Thyroid gland (tissue), 4 donors: Measurements from ENCODE around the gene MPDU1.

Experiments used
- POLR2A ChIP-seq, 2 donors: fragments of 450-650 bp; IDR thresholded peaks; one replicate each; pipeline ENCODE4 v1.6.1; 2017; ENCODE audit warnings: antibody characterized with exemption in 2 of 2, mild to moderate bottlenecking in 2 of 2, moderate library complexity in 1 of 2
- TF ChIP-seq, protein P1 (sequence below), 6 experiments: fragments of 200-600 bp in 3 of 6; fragments of 450-650 bp in 3 of 6; sonication (generic) in 3 of 6; IDR thresholded peaks; one replicate each; pipeline ENCODE4 v1.5.1; 2016 to 2019; ENCODE audit warnings: antibody characterized with exemption in 6 of 6, mild to moderate bottlenecking in 2 of 6, inconsistent platforms in 1 of 6, moderate library complexity in 1 of 6

DNA sequence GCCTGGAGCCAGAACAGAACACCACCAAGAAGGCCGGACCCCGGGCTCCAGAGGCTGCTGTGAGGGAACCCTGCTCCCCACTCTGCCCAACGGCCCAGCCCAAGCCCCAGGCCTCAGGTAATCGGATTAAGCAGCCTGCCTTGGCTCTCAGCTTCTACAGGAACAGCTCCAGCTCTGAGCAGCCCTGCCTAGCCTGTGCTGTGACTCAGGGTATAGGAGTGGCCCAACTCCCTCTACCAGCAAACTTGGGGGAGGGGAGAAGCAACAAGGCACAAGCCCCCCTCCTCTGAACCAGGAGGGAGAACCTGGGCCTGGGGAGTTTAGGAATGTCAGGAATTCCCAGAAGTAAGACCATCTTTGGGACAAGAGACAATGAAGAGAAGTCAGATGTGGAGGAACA lies 7.1 kb downstream of the MPDU1 start:
- no peak for TF ChIP-seq POLR2A (IDR thresholded peaks at IDR 0.05)
- TF ChIP-seq, protein P1, sequence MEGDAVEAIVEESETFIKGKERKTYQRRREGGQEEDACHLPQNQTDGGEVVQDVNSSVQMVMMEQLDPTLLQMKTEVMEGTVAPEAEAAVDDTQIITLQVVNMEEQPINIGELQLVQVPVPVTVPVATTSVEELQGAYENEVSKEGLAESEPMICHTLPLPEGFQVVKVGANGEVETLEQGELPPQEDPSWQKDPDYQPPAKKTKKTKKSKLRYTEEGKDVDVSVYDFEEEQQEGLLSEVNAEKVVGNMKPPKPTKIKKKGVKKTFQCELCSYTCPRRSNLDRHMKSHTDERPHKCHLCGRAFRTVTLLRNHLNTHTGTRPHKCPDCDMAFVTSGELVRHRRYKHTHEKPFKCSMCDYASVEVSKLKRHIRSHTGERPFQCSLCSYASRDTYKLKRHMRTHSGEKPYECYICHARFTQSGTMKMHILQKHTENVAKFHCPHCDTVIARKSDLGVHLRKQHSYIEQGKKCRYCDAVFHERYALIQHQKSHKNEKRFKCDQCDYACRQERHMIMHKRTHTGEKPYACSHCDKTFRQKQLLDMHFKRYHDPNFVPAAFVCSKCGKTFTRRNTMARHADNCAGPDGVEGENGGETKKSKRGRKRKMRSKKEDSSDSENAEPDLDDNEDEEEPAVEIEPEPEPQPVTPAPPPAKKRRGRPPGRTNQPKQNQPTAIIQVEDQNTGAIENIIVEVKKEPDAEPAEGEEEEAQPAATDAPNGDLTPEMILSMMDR (IDR thresholded peaks at IDR 0.05): no peak
